ENCODE measurements around the gene DOK4. TPM values are rescaled to one million over a fixed set of nuclear protein-coding genes. Genes with fewer than 3 reads are reported as not detected.

The DOK4 gene
- total and polyA plus RNA-seq, 4 donors: 7.8 to 24.6 (median 18.1) TPM

DNA sequence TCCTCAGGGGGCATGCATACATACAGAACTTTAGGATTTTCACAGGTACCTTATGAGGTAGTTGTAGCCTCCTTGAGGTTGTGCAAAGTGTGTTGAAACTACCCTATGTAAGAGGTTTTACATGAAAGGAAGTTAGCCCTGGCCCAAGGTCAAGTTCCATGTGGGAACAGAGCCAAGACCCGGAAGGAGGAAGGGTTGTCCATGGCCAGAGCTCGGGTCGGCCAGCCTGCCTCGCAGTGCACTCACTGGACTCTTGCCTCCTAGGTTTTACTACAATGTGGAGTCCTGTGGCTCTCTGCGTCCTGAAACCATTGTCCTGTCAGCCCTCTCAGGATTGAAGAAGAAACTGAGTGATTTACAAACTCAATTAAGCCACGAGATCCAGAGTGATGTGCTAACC, 15.6 kb downstream of the DOK4 start (continued):
- TF ChIP-seq, protein P1, sequence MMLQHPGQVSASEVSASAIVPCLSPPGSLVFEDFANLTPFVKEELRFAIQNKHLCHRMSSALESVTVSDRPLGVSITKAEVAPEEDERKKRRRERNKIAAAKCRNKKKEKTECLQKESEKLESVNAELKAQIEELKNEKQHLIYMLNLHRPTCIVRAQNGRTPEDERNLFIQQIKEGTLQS (IDR thresholded peaks at IDR 0.05): no peak
- TF ChIP-seq RXRA (IDR thresholded peaks at IDR 0.05): peak in 1 of 2 donors; percentile 13
- TF ChIP-seq FOXA2 (IDR thresholded peaks at IDR 0.05): no peak
- TF ChIP-seq RAD21 (IDR thresholded peaks at IDR 0.05): no peak
- TF ChIP-seq TAF1 (conservative IDR thresholded peaks at IDR 0.05): no peak

DNA sequence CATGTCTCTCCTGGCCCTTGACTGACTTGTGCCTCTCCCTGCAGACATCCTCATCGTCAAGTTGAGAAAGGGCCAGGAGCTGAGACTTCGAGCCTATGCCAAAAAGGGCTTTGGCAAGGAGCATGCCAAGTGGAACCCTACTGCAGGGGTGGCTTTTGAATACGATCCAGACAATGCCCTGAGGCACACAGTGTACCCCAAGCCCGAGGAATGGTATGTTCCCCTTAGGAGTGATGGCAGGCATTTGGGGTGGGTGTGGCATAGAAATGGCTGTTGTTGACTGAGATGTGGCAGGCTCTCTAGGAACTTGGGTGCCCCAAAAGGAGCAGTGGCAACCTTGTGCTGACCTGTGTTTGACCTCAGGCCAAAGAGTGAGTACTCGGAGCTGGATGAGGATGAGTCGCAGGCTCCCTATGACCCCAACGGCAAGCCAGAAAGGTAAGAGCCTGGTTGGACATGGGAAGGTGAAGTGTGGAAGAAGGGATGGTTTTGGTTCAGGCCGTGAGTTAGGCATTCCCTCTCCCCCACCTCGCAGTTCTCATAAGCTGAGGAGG, 16.3 kb downstream of the DOK4 start:
- H3K4me3 ChIP-seq (ENCODE audit: low read depth in 1 of 3, low read length in 3 of 3): no peak overlapping the region
- H3K27me3 ChIP-seq (ENCODE audit: control insufficient read depth in 4 of 4, insufficient read depth in 4 of 4, low read length in 3 of 4): no peaks in the 10 kb centered on the region
- peaks cover 6 to 43% (median 35%) of the 10 kb centered on the region in 4 donors for H3K4me1 ChIP-seq (ENCODE audit: control insufficient read depth in 4 of 4, insufficient read depth in 4 of 4, low read length in 3 of 4)
- no peaks in the 10 kb centered on the region for H3K9me3 ChIP-seq (ENCODE audit: control insufficient read depth in 4 of 4, low read length in 3 of 4)
- H3K27ac ChIP-seq (ENCODE audit: low read depth in 1 of 2, low read length in 2 of 2): peak overlapping the region; percentile 47 to 69
- H3K36me3 ChIP-seq (ENCODE audit: control insufficient read depth in 4 of 4, insufficient read depth in 3 of 4, low read depth in 1 of 4, low read length in 3 of 4): peaks cover 13 to 59% (median 40%) of the 10 kb centered on the region in 4 donors
- TF ChIP-seq YY1 (IDR thresholded peaks at IDR 0.05) (no peak), SP1 (IDR thresholded peaks at IDR 0.05) (no peak), EGR1 (IDR thresholded peaks at IDR 0.05; ENCODE audit: low read depth in 2 of 2) (no peak), TAF1 (conservative IDR thresholded peaks at IDR 0.05) (no peak), FOXA2 (IDR thresholded peaks at IDR 0.05) (no peak), HNF4G (IDR thresholded peaks at IDR 0.05) (no peak), JUND (IDR thresholded peaks at IDR 0.05) (no peak), RXRA (IDR thresholded peaks at IDR 0.05) (no peak), GABPA (IDR thresholded peaks at IDR 0.05 in 1 of 2, conservative IDR thresholded peaks at IDR 0.05 in 1 of 2) (no peak), RAD21 (IDR thresholded peaks at IDR 0.05) (no peak)
- TF ChIP-seq, protein P2, sequence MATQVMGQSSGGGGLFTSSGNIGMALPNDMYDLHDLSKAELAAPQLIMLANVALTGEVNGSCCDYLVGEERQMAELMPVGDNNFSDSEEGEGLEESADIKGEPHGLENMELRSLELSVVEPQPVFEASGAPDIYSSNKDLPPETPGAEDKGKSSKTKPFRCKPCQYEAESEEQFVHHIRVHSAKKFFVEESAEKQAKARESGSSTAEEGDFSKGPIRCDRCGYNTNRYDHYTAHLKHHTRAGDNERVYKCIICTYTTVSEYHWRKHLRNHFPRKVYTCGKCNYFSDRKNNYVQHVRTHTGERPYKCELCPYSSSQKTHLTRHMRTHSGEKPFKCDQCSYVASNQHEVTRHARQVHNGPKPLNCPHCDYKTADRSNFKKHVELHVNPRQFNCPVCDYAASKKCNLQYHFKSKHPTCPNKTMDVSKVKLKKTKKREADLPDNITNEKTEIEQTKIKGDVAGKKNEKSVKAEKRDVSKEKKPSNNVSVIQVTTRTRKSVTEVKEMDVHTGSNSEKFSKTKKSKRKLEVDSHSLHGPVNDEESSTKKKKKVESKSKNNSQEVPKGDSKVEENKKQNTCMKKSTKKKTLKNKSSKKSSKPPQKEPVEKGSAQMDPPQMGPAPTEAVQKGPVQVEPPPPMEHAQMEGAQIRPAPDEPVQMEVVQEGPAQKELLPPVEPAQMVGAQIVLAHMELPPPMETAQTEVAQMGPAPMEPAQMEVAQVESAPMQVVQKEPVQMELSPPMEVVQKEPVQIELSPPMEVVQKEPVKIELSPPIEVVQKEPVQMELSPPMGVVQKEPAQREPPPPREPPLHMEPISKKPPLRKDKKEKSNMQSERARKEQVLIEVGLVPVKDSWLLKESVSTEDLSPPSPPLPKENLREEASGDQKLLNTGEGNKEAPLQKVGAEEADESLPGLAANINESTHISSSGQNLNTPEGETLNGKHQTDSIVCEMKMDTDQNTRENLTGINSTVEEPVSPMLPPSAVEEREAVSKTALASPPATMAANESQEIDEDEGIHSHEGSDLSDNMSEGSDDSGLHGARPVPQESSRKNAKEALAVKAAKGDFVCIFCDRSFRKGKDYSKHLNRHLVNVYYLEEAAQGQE (IDR thresholded peaks at IDR 0.05): no peak
- TF ChIP-seq, protein P3, sequence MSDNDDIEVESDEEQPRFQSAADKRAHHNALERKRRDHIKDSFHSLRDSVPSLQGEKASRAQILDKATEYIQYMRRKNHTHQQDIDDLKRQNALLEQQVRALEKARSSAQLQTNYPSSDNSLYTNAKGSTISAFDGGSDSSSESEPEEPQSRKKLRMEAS (IDR thresholded peaks at IDR 0.05): no peak
- 90% methylated on average over 9 of the region's 9 CpGs for WGBS
- H3K9ac ChIP-seq (ENCODE audit: low read depth in 1 of 2, low read length in 2 of 2): no peak overlapping the region
- no peak for DNase-seq (ENCODE audit: low spot score)

DNA sequence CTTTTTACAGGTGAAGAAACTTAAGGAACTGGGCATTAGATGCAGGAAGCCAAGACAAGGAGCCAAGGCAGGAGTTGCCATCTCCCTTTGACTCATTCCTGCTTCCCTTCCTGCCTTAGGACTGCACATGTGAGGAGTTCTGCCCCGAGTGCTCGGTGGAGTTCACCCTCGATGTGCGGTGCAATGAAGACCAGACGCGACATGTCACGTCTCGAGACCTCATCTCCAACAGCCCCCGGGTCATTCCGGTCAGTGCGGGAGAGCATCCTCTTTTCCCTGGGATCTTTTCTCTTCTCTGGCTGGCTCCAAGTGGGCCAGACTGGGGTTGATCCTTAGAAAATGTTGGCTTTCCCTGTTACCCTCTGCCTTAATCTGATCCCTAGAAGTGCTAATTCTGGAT, 17.2 kb downstream of the DOK4 start:
- no peak for TF ChIP-seq FOXA2 (IDR thresholded peaks at IDR 0.05)
- no peak for TF ChIP-seq EGR1 (IDR thresholded peaks at IDR 0.05; ENCODE audit: low read depth in 2 of 2)
- WGBS: 89% methylated on average over 11 of the region's 11 CpGs
- Histone ChIP-seq H3K4me1 (ENCODE audit: control insufficient read depth in 4 of 4, insufficient read depth in 4 of 4, low read length in 3 of 4) (peaks cover 6 to 50% (median 40%) of the 10 kb centered on the region in 4 donors), H3K27ac (ENCODE audit: low read depth in 1 of 2, low read length in 2 of 2) (no peak overlapping the region), H3K4me3 (ENCODE audit: low read depth in 1 of 3, low read length in 3 of 3) (no peak overlapping the region), H3K27me3 (ENCODE audit: control insufficient read depth in 4 of 4, insufficient read depth in 4 of 4, low read length in 3 of 4) (no peaks in the 10 kb centered on the region), H3K9me3 (ENCODE audit: control insufficient read depth in 4 of 4, low read length in 3 of 4) (no peaks in the 10 kb centered on the region), H3K9ac (ENCODE audit: low read depth in 1 of 2, low read length in 2 of 2) (no peak overlapping the region), H3K36me3 (ENCODE audit: control insufficient read depth in 4 of 4, insufficient read depth in 3 of 4, low read depth in 1 of 4, low read length in 3 of 4) (peaks cover 13 to 53% (median 42%) of the 10 kb centered on the region in 4 donors)
- no peak for DNase-seq (ENCODE audit: low spot score)
